ENCODE data around the gene UMODL1.

The UMODL1 gene

DNA sequence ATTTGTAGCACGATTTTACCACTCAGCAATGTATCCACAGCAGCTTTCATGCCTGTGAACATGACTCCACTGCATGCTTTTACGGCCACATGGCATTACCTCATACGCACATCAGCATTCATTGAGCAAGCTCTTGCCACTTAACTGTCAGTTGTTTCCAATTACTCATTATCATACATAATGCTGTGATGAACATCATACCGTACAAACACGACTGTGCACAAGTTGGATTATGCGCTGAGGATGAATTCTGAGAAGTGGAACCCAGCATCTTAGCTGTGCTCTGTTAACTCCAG, 9.6 kb downstream of the UMODL1 start:
- DNase-seq (ENCODE audit: low read depth), result peak; percentile 63

DNA sequence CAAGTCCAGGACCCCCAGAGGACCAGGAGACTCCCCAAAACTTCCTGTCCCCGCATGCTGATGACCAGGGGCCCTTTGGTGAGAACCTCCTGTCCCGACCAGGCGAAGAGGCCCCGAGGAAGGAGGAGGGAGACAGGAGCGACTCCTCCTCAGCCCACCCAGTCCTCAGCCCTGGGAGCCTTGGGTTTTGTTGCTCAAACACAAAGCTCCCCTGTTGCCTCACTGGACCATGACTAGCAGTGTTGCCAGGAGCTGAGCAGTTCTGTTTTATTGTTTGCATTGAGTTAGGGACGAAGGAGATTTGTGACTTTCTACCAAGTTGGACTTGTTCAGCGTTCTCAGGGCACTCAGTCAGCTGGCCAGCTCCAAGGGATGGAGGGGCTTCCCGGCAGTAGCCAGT, 10.0 kb downstream of the UMODL1 start:
- no peak for DNase-seq (ENCODE audit: low read depth)

DNA sequence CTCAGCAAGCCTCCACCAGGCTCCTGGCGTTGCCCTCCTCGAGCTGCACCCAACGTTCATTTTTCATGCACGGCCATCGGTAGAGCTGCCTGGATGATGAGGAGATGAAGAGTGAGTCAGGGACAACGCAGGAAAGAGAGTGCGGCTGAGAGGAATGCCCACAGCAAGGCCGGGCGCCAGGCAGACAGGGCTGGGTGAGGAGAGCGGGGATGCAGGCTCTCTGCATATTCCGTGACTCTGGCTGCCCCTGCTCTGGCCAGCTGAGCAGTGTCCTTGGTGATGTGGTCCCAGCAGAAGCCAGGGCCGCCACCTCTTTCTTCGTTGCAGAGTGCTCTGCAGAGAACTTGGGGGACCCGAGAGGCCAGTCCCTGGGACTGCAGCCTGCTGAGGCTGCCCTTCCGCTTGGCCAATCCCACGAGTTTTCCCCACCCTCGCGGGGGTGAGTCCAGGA, 10.8 kb downstream of the UMODL1 start:
- DNase-seq (ENCODE audit: low read depth), result no peak

DNA sequence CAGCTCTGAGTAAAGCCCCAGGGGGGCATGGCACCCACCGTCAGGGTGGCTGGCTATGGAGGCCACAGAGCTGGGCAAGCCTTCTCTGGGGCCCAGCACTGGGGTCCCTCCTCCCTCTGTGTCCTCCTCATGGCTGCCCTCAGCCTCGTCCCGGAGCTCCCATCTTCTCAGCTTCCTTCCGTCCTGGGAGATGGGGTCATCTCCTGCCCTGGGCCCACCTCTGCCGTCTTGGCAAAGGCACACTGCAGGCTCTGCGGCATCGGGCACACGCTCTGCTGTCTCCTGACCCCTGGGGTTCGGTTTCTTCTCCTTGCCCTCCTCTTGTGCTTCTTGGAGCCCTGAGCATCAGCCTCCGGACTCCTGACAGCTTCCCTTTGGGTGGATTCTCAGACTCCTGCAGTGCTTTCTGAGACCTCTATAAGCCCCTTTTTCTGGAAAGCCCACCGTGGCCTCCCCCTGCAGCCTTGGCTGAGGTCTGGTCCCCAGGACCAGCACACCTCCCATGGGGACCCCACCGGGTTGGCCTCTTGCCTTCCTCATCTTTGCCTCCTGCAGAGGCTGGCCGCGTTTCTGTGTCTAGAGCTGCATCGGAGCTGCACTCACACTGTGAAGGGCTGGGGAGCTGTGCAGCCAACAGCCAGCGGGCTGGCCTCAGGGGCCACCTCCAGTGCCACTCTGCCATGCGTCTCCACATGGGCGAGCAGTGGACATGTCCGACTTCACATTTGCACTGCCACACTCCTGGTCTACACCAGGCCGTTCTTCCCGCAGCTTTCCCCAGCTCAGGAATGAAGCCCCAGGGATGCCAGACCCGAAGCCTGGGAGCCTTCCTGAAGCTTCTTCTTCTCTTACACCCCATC, 11.6 kb downstream of the UMODL1 start:
- no peak for DNase-seq (ENCODE audit: low read depth)

DNA sequence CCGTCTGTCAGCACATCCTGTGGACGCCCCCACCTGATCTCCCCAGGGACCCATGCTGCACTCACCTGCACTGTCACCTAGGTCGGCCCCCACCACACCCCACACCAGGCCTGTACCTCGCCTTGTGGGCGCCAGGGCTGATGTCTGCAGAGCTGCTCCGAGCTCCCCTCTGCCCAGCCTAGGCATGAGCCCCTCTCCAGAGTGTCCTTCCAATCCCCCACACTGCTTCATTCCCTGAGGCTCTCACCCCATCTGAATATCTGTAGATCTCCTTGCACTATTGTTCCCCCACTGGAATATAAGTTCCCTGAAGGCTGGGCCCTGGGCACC, 12.2 kb downstream of the UMODL1 start:
- DNase-seq (ENCODE audit: low read depth), result no peak

DNA sequence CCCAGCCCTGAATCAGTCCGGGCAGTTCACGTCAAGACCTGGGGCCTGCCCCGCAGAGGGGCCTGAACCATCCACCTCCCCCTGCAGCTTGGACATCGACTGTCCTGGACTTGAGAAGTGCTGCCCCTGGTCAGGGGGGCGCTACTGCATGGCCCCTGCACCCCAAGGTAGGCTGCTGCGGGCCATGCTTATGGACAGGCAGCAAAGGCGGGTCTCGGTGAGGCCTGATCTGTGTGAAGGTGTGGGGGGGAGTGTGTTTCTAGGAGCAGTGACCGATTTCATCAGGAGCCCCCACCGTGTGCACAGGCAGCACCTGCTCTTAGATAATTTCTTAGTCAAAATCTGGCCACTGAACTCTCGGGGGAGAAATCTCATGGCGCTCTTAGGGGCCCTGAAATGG, 13.0 kb downstream of the UMODL1 start:
- no peak for DNase-seq (ENCODE audit: low read depth)

DNA sequence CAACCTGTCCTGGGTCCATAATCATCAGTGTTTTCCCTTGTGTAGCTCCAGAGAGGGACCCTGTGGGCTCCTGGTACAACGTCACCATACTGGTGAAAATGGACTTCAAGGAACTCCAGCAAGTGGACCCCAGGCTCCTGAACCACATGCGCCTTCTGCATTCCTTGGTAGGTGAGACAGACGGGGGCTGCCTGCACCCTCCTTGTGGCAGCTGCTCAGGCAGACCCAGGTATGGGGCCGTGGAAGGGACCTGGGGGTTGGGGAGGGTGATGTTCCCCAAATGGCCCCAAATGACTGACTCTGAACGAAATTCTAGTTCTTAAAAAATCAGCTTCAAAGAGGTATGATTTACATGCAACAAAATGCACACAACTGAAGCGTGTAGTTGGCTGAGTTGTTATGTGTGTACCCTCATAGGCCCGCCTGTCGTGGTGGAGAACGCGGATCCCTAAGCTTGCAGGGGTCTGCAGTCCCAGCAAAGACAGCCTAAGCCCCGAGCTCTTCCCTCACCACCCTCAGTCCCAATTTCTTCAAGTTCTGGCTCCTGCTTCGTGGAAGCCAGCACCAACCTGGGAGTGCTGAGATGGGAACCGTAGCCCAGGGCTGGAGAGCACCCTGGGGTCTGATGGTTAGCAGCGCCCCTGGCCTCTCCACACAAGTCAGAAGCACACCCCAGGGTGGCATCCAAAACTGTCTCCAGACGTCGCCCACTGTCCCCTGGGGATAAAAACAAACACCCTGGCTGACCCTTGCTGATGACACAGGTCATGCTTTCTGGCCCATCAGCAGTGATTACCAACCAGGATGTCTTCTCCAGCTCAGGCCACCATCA, 14.3 kb downstream of the UMODL1 start:
- DNase-seq (ENCODE audit: low read depth), result no peak

DNA sequence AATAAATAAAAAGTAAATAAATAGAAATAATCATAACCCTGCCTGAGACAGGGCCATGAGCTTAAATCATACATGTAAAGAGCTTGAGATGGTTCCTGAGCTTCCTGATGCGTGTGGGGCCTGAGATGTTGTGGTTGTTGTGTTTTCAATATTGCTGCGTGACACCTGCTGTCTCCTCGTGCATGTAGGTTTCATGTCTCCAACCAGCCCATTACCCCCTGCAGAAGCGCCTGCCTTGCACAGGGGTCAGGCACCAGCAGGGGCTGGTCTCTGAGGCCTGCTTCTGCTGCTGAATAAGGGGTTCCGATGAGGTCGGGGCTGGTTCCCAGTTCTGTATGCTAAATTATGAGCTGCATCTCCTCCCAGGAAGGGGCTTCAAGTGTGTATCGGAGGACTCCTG, 15.9 kb downstream of the UMODL1 start:
- no peak for DNase-seq (ENCODE audit: low read depth)

DNA sequence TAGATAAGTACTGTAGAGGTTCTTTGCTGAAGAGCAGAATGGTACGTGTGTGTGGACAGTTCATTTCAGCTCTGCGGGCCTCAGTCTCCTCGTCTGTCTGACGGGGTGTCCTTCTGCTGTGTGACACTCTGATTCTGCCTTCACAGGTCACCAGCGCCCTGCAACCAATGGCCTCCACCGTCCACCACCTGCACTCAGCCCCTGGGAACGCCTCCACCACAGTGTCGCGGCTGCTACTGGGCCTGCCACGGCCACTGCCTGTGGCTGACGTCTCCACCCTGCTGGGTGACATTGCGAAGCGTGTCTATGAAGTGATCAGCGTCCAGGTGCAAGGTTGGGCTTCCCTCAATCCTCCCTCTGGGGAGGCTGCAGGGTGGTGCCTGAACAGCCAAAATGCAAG, 17.0 kb downstream of the UMODL1 start:
- DNase-seq (ENCODE audit: low read depth), result no peak

DNA sequence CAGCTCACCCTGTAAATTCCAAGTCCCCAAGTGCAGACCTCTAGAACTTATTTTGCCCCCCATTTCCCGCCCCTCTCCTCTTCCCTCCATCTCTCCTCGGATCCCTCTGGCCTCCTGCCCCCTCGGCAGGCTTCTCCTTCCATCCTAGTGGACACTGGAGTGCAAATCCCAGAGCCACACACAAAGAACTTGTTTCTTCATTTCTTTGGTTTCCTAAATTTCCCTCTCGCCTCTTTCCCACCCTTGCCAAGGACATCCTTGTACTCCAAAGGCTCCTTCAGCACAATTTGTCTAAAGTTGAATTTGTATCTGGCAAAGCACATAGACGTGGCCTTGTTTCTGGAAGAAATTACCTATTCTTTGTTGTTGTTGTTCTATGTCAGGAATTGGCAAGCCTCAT, 17.5 kb downstream of the UMODL1 start:
- no peak for DNase-seq (ENCODE audit: low read depth)

DNA sequence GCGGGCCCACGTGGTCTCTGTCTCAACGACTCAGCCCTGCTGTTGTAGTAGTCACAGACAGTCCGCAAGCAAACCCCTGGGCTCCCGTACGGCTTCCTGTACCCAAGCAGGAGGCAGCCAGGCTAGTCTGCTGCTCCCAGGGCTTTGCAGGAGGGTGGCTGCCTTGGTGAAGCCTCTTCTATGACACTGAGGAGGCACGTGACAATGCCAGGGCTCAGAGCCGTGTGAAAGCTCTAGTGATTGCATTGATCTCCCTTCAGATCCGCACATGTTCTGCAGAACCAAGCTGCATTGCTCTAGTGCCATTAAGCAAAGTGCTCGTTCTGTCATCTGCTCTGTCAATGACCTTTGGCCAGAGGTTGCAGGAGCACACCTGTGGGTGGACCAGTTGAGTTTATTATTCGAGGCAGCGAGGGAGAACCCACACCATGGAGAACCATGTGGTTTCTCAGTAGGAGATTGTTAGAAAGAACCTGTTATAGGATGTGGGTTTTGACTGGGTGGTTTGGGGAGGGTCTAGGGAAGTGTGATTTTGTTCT, 18.0 kb downstream of the UMODL1 start:
- no peak for DNase-seq (ENCODE audit: low read depth)

DNA sequence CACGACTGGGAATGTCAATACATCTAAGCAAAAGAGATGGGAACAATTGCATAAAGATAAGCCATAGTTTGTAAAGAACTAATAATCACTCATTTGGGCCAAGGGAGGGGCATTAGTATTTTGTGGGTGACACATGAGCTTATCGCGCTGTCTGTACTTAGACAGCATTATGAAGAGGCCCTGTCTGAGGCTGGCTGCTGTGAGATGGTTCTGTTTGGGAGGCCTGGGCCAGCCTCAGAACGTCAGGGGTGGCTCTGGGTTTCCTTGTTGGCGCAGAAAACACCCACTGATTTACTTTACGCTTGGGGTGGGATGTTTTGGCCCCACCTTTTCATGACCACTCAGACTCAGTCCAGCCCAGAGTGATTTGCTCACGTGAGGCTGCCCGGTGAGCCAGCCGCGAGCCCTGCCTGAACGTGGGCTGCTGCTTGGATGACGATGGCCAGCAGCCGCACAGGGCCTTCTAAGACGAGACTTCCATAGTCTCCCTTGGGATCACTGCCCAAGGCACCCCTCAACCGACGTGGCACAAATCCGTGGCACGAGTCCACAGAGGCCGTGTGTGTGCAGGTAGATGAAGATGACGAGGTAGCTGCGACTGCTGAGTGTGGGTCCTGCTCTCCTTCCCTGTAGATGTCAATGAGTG, 18.7 kb downstream of the UMODL1 start:
- DNase-seq (ENCODE audit: low read depth), result no peak

DNA sequence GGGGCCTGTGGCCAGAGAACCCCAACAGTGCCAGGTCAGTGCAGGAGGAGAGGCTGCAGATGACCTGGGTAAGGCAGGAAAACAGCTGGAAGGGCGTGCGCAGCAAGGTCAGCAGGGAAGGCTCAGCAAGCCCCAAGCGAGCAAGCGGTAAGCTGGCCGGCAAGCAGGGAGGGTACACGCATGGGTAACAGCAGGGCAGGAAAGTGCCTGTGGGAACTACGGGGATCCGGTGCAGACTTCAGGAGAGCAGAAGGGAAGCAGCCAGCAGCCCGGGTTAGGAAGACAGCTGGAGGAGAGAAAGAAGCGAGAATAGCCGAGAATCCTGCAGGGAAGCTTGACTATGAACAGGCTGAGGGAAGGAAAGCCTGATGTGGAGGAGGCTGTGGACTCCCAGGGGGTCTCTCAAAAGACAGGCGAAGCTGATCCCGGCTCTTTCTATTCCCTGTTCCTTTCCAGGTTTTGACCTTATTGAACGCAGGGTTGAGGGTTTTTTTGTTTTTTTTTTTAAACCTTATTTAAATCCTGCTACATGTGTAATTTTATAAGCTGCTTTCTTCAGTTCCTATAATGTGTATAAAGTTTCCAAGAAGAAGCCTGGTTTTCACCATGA, 20.9 kb downstream of the UMODL1 start:
- no peak for DNase-seq (ENCODE audit: low read depth)

DNA sequence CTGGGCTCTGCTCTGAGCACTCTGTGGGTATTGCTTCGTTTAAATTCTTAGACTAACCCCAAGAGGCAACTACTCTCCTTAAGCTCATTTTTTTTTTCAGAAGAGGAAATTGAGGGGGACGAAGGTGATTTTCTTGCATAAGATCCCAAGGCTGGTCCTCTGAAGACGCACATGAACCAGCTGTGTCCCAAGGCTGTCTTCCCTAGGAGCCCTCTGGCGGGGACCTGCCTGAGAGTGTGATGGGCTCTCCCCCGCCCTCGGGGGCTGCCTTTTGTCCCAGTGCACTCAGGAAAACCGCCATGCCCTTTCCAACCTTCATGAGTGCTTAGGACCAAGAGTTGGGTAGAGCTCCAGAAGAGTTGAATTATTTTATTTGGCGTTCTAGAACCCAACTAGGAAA, 21.7 kb downstream of the UMODL1 start:
- DNase-seq (ENCODE audit: low read depth), result no peak

DNA sequence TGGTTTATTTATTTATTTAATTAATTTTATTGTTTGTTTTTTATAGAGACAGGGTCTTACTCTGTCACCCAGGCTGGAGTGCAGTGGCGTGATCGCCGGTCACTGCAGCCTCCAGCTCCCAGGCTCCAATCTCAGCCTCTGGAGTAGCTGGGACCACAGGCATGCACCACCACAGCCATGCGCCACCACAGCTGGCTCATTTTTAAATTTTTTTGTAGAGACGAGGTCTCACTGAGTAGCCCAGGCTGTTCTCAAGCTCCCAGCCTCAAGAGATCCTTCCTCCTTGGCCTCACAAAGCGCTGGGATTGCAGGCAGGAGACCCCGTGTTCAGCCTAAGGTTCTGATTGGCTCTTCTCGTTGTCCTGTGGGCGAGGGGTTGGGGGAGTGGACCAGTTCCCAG, 22.1 kb downstream of the UMODL1 start:
- no peak for DNase-seq (ENCODE audit: low read depth)

DNA sequence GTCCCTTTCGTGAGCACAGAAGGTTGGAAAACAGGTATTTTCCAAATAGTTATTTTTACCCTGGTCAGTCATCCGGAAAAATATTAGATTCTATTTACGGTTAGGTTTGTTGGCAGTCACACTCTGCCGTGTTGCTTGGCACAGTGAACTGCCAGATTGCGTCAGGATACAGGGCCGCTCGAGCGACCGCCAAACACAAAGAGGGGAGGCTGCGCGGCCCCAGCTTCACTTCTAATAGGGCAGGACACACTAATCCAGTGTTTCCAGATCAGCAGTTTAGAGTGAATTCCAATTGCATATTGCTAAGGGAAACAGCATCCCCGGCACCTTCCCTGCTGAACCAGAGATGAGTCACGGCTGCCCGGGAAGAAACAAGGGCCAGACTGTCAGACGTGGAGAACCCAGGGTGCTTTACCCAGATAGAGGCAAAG, 22.9 kb downstream of the UMODL1 start:
- DNase-seq (ENCODE audit: low read depth), result peak; percentile 92

DNA sequence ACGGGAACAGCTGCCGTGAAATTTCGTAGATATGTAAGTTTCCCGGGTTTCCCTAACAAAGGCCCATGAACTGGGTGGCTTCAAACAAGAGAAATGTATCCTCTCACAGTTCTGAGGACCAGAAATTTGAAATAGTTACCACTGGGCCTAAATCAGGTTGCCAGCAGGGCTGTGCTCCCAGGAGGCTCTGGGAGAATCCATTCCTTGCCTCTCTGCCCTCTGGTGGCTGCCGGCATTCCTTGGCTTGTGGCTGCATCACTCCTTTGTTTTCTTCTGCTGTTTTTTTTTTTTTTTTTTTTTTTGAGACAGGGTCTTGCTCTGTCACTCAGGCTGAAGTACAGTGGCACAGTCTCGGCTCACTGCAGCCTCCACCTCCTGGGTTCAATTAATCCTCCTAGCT, 23.7 kb downstream of the UMODL1 start:
- no peak for DNase-seq (ENCODE audit: low read depth)

DNA sequence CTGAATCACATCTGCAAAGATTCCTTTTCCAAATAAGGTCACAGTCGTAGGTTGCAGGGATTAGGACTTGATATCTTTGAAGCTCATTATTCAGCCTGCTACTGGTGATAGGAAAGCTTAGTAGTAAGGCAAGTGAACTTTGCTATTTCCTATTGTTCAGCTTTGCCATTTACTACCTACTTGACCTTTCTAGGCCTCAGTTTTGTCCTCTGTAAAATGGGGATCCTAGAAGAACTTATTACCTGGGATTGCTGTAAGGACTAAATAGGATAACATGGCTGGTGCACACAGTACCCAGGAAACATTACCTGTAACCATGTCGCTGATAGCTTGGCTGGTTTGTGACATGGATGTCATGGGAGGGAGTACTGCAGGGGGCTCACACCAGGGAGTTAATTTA, 24.5 kb downstream of the UMODL1 start:
- DNase-seq (ENCODE audit: low read depth), result no peak

DNA sequence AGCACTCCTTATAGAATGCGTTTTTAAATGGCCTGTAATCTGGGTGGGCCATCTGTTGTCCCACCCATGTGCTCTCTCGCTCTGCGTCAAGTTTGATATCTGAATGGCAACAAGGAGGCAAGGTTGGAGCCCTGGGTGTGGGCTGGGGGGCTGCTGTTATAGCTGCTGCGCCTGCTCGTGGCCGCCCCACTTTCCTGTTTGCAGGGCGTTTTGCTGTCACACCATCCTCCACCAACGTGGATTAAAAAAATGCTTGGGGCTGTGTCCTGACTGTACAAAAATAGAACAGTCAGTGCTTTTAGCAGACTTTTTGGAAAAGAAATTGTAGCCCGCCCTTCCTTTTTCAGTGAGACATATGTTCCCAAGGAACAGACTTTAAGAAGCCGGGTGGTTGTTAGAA, 25.4 kb downstream of the UMODL1 start:
- DNase-seq (ENCODE audit: low read depth), result no peak

DNA sequence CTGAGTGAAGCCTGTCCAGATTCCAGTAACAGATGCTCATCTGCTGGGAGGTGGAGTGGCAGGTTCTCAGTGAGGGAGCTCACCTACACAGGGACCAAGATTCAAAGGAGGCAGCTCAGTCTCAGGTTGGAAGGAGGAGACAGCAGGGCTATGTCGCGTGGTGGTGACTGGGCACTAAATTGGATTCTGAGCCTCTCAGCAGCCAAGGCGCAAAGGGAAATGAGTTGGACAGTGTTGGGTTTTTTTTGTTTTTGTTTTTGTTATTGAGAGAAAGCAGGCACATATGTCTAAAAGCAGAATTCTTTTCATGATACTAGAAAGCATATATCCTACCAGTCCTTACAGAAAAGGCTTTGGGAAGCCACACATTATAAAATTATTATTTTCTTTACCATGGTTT, 26.2 kb downstream of the UMODL1 start:
- DNase-seq (ENCODE audit: low read depth), result no peak

DNA sequence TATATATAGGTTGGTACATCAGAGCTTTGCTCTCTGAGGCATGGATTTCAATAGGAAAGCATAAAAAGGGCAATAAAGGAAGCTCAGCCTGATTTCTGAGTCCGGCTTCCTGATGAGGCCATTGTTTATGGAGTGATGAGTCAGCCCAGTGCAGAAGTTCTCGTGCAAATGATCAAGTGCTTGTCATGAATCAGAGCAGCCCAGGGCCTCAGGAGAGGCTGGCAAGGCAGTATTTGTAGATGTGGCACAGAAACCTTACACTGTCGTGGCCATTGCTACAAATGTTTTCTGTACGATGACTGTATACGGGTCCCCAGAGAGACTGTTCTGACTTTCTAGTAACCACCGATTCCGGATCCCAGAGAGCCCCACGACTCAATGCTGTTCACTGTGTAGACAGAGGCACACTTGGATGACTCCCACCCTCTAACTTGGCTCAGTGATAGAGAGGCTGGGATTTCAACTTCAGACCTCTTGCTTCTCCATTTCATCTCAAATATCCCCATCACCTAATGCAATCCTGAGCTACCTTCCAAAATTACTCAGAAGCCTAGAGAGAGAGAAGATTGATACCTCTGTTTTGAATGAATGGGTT, 26.8 kb downstream of the UMODL1 start:
- peak; percentile 98 for DNase-seq (ENCODE audit: low read depth)

DNA sequence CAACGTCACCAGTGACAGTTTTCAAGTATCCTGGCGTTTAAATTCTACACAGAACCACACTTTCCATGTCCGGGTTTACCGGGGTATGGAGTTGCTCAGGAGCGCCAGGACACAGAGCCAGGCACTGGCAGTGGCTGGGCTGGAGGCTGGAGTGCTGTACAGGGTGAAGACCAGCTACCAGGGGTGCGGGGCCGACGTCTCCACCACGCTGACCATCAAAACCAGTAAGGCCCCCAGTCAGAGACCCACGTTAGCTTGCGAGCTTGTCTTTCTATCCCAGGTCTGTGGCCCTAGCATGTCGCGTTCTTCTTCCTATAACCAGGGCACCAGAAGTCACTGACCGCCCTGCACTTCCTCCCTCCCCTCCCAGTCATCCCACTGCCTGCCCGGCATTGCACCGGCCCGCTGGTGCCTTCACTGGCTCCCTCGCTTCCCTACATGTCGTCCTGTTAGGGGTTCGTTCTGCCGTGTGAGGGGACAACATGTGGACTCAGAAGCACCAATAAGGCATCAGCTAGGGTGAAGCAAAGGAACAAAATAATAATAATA, 27.9 kb downstream of the UMODL1 start:
- no peak for DNase-seq (ENCODE audit: low read depth)

Data from stromal cell of bone marrow (primary cell).